GM18867 (cell line): ENCODE results near the gene AUNIP.

Experiments used
- ATAC-seq: cut with Tn5 transposase; IDR thresholded peaks from one replicate; pipeline ENCODE4 v1.9.1; 2021; ENCODE audit warnings: mild to moderate bottlenecking, moderate library complexity; ENCODE audit not compliant: unreplicated experiment

Gene AUNIP

GRCh38 chr1:25858906-25859789 lies at the start of gene AUNIP:
Gene AUNIP (minus strand): TSS chr1:25859457. CDS start chr1:25859357, 100 bp downstream.
- peak; percentile 92 for ATAC-seq

GRCh38 chr1:25909040-25909439 lies 49.8 kb upstream of the AUNIP start:
- no peak for ATAC-seq

- no peak for ATAC-seq
Observed at GRCh38 chr1:25908161-25908560, 48.9 kb upstream of the AUNIP start.

GRCh38 chr1:25907601-25908000 lies 48.3 kb upstream of the AUNIP start:
- ATAC-seq = no peak

- ATAC-seq = no peak
Observed at GRCh38 chr1:25906644-25907300, 47.5 kb upstream of the AUNIP start.

- peak; percentile 59 for ATAC-seq
Observed at GRCh38 chr1:25905680-25906643, 46.7 kb upstream of the AUNIP start, which contains the start of gene STMN1. Gene STMN1 (minus strand): TSS chr1:25906419. CDS start chr1:25904676, 1,743 bp downstream.

- peak; percentile 75 for ATAC-seq
Observed at GRCh38 chr1:25904943-25905679, 45.9 kb upstream of the AUNIP start.

GRCh38 chr1:25903986-25904385 lies 44.7 kb upstream of the AUNIP start:
- no peak for ATAC-seq

- no peak for ATAC-seq
Observed at GRCh38 chr1:25902462-25902861, 43.2 kb upstream of the AUNIP start.

GRCh38 chr1:25900219-25900618 lies 41.0 kb upstream of the AUNIP start:
- ATAC-seq = no peak

- ATAC-seq = no peak
Observed at GRCh38 chr1:25899792-25900191, 40.5 kb upstream of the AUNIP start.

- ATAC-seq = no peak
Observed at GRCh38 chr1:25898223-25899015, 39.2 kb upstream of the AUNIP start.

- no peak for ATAC-seq
Observed at GRCh38 chr1:25897754-25898153, 38.5 kb upstream of the AUNIP start.

- no peak for ATAC-seq
Observed at GRCh38 chr1:25896266-25896665, 37.0 kb upstream of the AUNIP start.

- peak; percentile 82 for ATAC-seq
Observed at GRCh38 chr1:25895365-25895990, 36.2 kb upstream of the AUNIP start.

GRCh38 chr1:25893116-25893515 lies 33.9 kb upstream of the AUNIP start:
- no peak for ATAC-seq

- ATAC-seq = no peak
Observed at GRCh38 chr1:25891606-25892005, 32.3 kb upstream of the AUNIP start.

GRCh38 chr1:25890239-25891034 lies 31.2 kb upstream of the AUNIP start:
- ATAC-seq = no peak
